ENCODE results near the gene ARHGEF11. TPM values are rescaled to one million over a fixed set of nuclear protein-coding genes. Genes with fewer than 3 reads are reported as not detected.
A peak's percentile ranks its signal among the peaks of the same experiment; 100 is the strongest.

Gene ARHGEF11
- 10 to 100 TPM; 42.1 to 46.8 TPM for total RNA-seq
- long read RNA-seq, partial matches to known transcripts, result 13 of 24 reads
- long read RNA-seq, other reads (novel, unspliced or antisense), result 11 of 24 reads

DNA sequence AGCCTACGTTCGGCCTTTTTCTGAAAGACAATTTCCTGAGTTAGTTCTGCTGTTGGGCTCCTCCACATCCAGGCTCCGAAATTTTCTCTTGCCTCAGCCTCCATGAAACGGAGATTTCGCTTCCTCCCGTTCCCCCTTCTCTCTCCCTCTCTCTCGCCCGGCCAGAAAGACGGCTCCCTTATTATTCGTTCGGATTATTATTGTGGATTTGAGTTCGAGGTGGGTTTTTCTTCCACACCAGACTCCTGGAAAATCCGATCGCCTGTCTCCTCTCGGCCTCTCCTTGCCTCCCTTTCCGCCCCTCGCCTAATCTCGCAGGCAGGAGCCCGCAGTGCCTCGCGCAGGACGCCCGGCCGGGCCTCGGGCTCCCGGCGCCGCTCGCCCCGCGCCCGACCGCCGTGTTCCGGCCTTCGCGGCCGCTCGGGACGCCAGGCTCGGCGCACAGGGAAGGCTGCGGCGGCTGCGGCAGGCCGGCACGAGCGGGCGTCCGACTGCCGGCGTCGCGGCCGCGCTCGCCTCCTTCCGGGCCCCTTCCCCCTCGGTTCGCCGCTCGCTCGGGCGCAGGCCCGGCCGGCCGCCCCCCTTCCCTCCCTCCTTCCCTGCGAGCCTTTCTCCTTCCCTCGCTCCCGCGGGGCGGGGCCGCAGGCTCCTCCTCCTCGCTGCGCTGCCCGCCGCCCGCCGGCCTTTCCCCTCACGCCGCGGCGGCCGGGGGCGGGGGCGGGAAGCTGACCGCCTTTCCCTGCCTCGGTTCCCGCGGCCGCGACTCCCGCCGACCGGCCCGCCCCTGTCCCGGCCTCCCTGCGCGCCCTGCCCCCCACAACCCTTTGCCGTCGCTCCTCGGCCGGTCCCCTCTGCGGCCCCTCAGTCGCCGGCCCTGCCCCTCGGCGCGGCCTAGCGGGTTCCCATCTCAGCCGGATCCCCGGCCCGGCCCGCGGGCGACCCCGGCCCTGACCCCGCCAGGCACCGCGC lies at the start of gene ARHGEF11:
Gene ARHGEF11, minus strand, starts transcription at position 493 of the 969 bp plus-strand sequence. CDS start 1,412 bp downstream, outside the sequence.
- DNase-seq (peak; percentile 92 to 93), ATAC-seq (peak; percentile 89)
- intact Hi-C loops (cut with DNase I, micrococcal nuclease), result no loop called here

DNA sequence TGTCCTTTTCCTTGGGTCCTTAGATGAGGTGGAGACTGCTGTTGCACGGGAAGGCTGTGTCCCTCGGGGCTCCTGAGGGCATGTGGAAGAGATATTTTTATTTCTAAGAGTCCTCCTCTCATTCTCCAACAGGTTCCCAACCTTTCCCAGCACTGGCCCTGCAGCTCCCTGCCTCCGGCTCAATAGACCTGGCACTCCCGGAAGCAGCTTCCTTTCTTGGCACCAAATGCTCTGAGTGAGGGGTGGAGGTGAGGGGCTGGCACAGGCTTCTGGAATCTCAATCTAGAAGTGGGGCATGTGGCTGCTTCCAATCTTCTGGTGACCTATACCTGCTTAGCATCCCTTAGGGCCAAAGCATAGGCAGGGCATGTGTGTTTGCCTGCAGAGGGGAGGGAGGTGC lies 49.5 kb upstream of the ARHGEF11 start:
- intact Hi-C loops (cut with DNase I, micrococcal nuclease), result no loop called here
- DNase-seq (no peak), ATAC-seq (no peak)

GRCh38 chr1:157092831-157093230 lies 47.3 kb upstream of the ARHGEF11 start:
- DNase-seq (peak in 1 of 2 donors; percentile 15), ATAC-seq (no peak)
- intact Hi-C loops (cut with DNase I, micrococcal nuclease), result no loop called here

- intact Hi-C loops (cut with DNase I, micrococcal nuclease), result loop anchor here in 1 of 2 donors (2.0 kb wide), 1 partner anchor 65 kb away; no protein-coding TSS in a partner anchor
- ATAC-seq, result no peak
- DNase-seq, result no peak
Observed at GRCh38 chr1:157091668-157092273, 46.2 kb upstream of the ARHGEF11 start.

GRCh38 chr1:157091186-157091585 lies 45.6 kb upstream of the ARHGEF11 start:
- ATAC-seq (no peak), DNase-seq (no peak)
- intact Hi-C loops (cut with DNase I, micrococcal nuclease), result loop anchor here in 1 of 2 donors (2.0 kb wide), 1 partner anchor 66 kb away; no protein-coding TSS in a partner anchor

- intact Hi-C loops (cut with DNase I, micrococcal nuclease), result loop anchor here in 1 of 2 donors (2.0 kb wide), 1 partner anchor 66 kb away; no protein-coding TSS in a partner anchor
- DNase-seq (no peak), ATAC-seq (no peak)
Observed at GRCh38 chr1:157090771-157091170, 45.2 kb upstream of the ARHGEF11 start.

DNA sequence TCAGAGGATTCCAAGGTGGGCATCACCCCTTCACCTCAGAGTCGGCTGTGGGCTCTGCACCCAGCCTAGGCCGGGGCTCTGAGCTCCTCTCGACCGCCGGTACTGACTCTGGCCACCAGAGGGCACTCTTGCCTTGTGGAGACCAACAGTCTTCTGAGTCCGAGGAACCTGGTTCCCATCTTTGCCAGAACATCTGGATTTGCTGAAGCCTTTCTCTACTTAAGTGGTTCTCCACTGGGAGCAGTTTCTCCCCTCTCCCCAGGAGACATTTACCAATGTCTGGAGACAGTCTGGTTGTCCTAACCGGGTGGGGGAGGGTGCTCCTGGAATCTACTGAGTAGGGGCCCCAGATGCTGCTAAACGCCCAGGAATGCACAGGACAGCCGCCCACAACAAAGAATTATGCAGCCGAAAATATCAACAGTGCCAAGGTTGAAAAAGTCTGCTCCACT lies 44.7 kb upstream of the ARHGEF11 start:
- peak; percentile 72 to 92 for DNase-seq
- intact Hi-C loops (cut with DNase I, micrococcal nuclease), result loop anchor here in 1 of 2 donors (2.0 kb wide), 1 partner anchor 67 kb away; no protein-coding TSS in a partner anchor
- ATAC-seq, result peak; percentile 93

GRCh38 chr1:157089789-157090188 lies 44.2 kb upstream of the ARHGEF11 start:
- ATAC-seq, result peak; percentile 24
- DNase-seq, result no peak
- intact Hi-C loops (cut with DNase I, micrococcal nuclease), result loop anchor here (2.0 to 5.0 kb wide), 2 partner anchors 67 to 68 kb away; no protein-coding TSS in a partner anchor

GRCh38 chr1:157088607-157089006 lies 43.1 kb upstream of the ARHGEF11 start:
- ATAC-seq, result no peak
- intact Hi-C loops (cut with DNase I, micrococcal nuclease), result loop anchor here in 1 of 2 donors (5.0 kb wide), 1 partner anchor 69 kb away; no protein-coding TSS in a partner anchor
- DNase-seq, result no peak

DNA sequence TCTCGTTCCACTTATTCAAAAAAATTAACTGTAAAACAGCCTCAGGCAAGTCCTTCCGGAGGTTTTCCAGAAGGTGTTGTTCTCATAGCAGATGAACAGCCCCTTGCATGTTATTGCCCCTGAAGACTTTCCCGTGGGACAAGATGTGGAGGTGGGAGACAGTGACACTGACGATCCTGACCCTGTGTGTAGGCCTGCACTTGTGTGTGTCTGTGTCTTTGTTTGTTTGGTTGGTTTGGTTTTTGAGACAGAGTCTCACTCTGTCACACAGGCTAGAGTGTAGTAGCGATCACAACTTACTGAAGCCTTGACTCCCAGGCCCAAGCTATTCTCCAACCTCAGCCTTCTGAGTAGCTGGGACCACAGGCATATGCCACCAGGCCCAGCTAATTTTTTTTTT lies 41.5 kb upstream of the ARHGEF11 start:
- intact Hi-C loops (cut with DNase I, micrococcal nuclease), result loop anchor here in 1 of 2 donors (5.0 kb wide), 1 partner anchor 70 kb away; no protein-coding TSS in a partner anchor
- no peak for DNase-seq
- no peak for ATAC-seq

DNA sequence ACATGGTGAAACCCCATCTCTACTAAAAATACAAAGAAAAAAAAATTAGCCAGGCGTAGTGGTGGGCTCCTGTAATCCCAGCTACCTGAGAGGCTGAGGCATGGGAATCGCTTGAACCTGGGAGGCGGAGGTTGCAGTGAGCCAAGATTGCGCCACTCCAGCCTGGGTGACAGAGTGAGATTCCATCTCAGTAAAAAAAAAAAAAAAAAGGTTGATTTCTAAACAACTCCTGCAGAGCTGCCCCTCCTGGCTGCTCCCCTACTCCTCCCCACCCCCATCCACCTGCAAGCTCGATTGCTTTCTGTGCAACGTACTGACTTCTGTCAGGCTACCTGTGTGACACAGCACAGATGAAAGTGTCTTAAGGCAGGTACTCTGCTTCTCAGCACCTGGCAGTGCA lies 40.8 kb upstream of the ARHGEF11 start:
- ATAC-seq (no peak), DNase-seq (no peak)
- intact Hi-C loops (cut with DNase I, micrococcal nuclease), result loop anchor here in 1 of 2 donors (5.0 kb wide), 1 partner anchor 71 kb away; no protein-coding TSS in a partner anchor

- intact Hi-C loops (cut with DNase I, micrococcal nuclease), result loop anchor here in 1 of 2 donors (5.0 kb wide), 1 partner anchor 72 kb away; no protein-coding TSS in a partner anchor
- DNase-seq (no peak), ATAC-seq (no peak)
Observed at GRCh38 chr1:157085421-157085820, 39.9 kb upstream of the ARHGEF11 start.

DNA sequence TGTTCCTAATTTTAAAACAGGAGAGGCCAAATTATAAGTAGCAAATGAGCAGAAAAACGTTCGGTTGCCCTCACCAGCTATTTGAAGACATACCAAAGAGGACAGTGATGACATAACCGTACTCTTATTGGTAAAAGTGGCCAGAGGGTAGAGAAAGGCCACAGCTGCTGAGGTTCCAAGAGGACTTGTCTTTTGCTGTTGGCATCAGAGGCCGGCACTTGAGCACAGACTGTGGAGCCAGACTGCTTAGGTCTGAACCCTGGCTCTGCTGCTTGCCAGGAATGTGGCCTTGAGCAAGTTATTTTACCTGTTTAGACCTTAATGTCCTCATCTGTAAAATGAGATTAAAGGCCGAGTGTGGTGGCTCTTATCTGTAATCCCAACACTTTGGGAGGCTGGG lies 39.2 kb upstream of the ARHGEF11 start:
- intact Hi-C loops (cut with DNase I, micrococcal nuclease), result loop anchor here in 1 of 2 donors (5.0 kb wide), 1 partner anchor 73 kb away; no protein-coding TSS in a partner anchor

DNA sequence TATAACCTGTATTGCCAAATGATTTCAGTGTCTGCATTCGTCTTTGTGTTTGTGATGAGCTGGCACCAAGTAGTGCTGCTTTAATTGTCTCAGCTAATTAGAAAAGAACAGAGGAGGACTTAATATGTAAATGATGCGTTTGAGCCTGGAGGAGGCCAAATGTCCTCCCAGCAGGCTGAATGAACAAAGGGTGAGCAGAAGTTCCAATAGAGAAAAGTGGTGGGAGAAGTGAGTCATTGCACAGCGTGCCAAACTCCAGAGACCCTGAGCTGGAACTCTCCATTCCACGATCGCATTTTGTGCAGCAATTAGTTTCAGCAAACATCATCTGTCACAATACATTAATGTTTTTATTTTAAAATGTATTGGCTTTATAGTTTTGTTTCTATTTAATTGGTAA lies 36.2 kb upstream of the ARHGEF11 start:
- ATAC-seq (no peak), DNase-seq (no peak)
- intact Hi-C loops (cut with DNase I, micrococcal nuclease), result no loop called here

More for the DNA sequence above, 39.2 kb upstream of the ARHGEF11 start:
- ATAC-seq, result no peak
- DNase-seq, result no peak

- DNase-seq (no peak), ATAC-seq (no peak)
- intact Hi-C loops (cut with DNase I, micrococcal nuclease), result no loop called here
Observed at GRCh38 chr1:157080714-157081113, 35.2 kb upstream of the ARHGEF11 start.

- intact Hi-C loops (cut with DNase I, micrococcal nuclease), result no loop called here
- no peak for DNase-seq
Observed at GRCh38 chr1:157077394-157077793, 31.9 kb upstream of the ARHGEF11 start.

GRCh38 chr1:157073944-157074685 lies 28.6 kb upstream of the ARHGEF11 start:
- DNase-seq (peak; percentile 58 to 80), ATAC-seq (peak; percentile 73)
- intact Hi-C loops (cut with DNase I, micrococcal nuclease), result no loop called here

More at GRCh38 chr1:157077394-157077793, 31.9 kb upstream of the ARHGEF11 start:
- ATAC-seq, result no peak

- intact Hi-C loops (cut with DNase I, micrococcal nuclease), result no loop called here
- DNase-seq (no peak), ATAC-seq (no peak)
Observed at GRCh38 chr1:157069601-157070000, 24.1 kb upstream of the ARHGEF11 start.
